ENCODE results near the gene AKAP7.

DNA sequence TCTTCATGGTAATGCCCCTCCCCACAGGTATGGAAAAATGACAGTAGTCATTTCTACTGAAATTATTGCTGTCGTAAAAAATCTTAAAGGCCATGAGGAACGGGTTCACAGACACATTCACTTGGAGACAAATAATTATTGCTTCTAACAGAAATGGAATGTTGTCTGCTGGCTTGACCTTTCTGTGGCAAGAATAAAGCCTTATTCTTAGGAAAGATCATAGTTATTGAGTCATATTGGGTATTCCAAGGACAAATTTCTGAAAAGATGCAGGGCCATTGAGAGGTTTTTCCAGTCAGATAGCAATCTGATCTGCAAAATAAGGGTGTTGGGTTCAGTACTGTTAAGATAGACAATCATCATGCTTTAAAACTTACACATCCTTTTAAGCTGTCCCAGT lies 29.2 kb downstream of the AKAP7 start:
- TF ChIP-seq POLR2AphosphoS5 (IDR thresholded peaks at IDR 0.05; ENCODE audit: borderline replicate concordance, low read depth, low read length), result no peak
- no peak for TF ChIP-seq EZH2 (IDR thresholded peaks at IDR 0.05)
